Panc1 (cell line): ENCODE data around the gene CARD10. TPM values are rescaled to one million over a fixed set of nuclear protein-coding genes. Genes with fewer than 3 reads are reported as not detected.

Experiments
- ATAC-seq: fragments of 200-7000 bp; cut with Tn5 transposase; 2 replicates; pipeline ENCODE4 v1.9.1; 2020; ENCODE audit warnings: mild to moderate bottlenecking, moderate library complexity
- BruUV-seq: library from RNA; stranded (reverse); fragments of 400-500 nt; replicated peaks from 2 replicates; lab custom pipeline; 2021; lab: Mats Ljungman, UMichigan
- CTCF ChIA-PET: fragments of 300-600 bp; sonication (Branson Sonifier 250); formaldehyde crosslinking; loops from one replicate; lab custom pipeline; 2022; ENCODE audit warnings: antibody characterized with exemption; lab: Charles Lee
- POLR2A ChIA-PET: fragments of 300-600 bp; sonication (Branson Sonifier 250); formaldehyde crosslinking; loops from one replicate; lab custom pipeline; 2022; ENCODE audit warnings: antibody characterized with exemption; lab: Charles Lee
- DNase-seq: peaks from one replicate; pipeline ENCODE4 v3.0.0-alpha.2; 2010; ENCODE audit warnings: low read depth, low spot score
- H3K27ac ChIP-seq: 2 replicates; pipeline ENCODE4 v1.5.1; 2011; ENCODE audit warnings: mild to moderate bottlenecking, low read length, inconsistent platforms
- H3K27me3 ChIP-seq: fragments of 200-500 bp; sonication (Bioruptor generic); 2 replicates; pipeline ENCODE4 v1.6.0; 2014; ENCODE audit warnings: low read length, inconsistent platforms; ENCODE audit not compliant: control insufficient read depth, insufficient read depth
- H3K36me3 ChIP-seq: fragments of 200-500 bp; sonication (Bioruptor generic); 2 replicates; pipeline ENCODE4 v1.5.1; 2014; ENCODE audit warnings: inconsistent platforms, mild to moderate bottlenecking, low read length, moderate library complexity; ENCODE audit not compliant: control insufficient read depth, insufficient read depth
- H3K4me1 ChIP-seq: 2 replicates; pipeline ENCODE4 v1.5.1; 2011; ENCODE audit warnings: inconsistent platforms, mild to moderate bottlenecking, low read length, moderate library complexity; ENCODE audit not compliant: control insufficient read depth, insufficient read depth
- H3K4me3 ChIP-seq, 2 experiments: 2 replicates each; pipeline ENCODE4 v1.5.1; 2011 to 2012; ENCODE audit warnings: low read depth in 2 of 2, low read length in 2 of 2, mild to moderate bottlenecking in 2 of 2, inconsistent platforms in 1 of 2, moderate library complexity in 1 of 2
- H3K9me3 ChIP-seq: fragments of 200-500 bp; sonication (Bioruptor generic); 2 replicates; pipeline ENCODE4 v1.5.1; 2014; ENCODE audit warnings: low read depth, mild to moderate bottlenecking, inconsistent platforms, low read length, moderate library complexity; ENCODE audit not compliant: control insufficient read depth, insufficient read depth
- POLR2AphosphoS5 ChIP-seq: IDR thresholded peaks from 2 replicates; pipeline ENCODE4 v1.6.1; 2012; ENCODE audit warnings: mild to moderate bottlenecking, low read depth, low read length, moderate library complexity
- SIN3A ChIP-seq: IDR thresholded peaks from 2 replicates; pipeline ENCODE4 v1.6.1; 2012; ENCODE audit warnings: low read depth, mild to moderate bottlenecking, low read length, moderate library complexity, borderline replicate concordance; ENCODE audit not compliant: insufficient read depth
- TCF7L2 ChIP-seq: IDR thresholded peaks from 2 replicates; pipeline ENCODE4 v1.6.1; 2011; ENCODE audit warnings: mild to moderate bottlenecking, low read depth, low read length, inconsistent platforms
- in situ Hi-C: cut with HindIII; loops from 2 replicates; pipeline ENCODE4 v1.10.0; 2016; ENCODE audit warnings: low sequenced_read_pairs, low pct_unique_long_range_greater_than_20kb
- intact Hi-C: fragments of 100-400 bp; cut with micrococcal nuclease; formaldehyde crosslinking; loops from one replicate; pipeline ENCODE4 v1.10.0; 2022; ENCODE audit not compliant: unreplicated experiment
- total RNA-seq: library from RNA; stranded (reverse); gene quantifications from one replicate; pipeline ENCODE4 v1.2.1, GENCODE V29; 2021; ENCODE audit not compliant: unreplicated experiment
- TF ChIP-seq, protein P1 (sequence below), 2 experiments: IDR thresholded peaks; 2 replicates each; pipeline ENCODE4 v1.6.1; 2011 to 2012; ENCODE audit warnings: low read depth in 2 of 2, control low read depth in 1 of 2, low read length in 1 of 2, mild to moderate bottlenecking in 1 of 2, moderate library complexity in 1 of 2; ENCODE audit not compliant: insufficient read depth in 1 of 2
- TF ChIP-seq, protein P2 (sequence below): fragments of 450-650 bp; IDR thresholded peaks from 2 replicates; pipeline ENCODE4 v1.5.1; 2017; ENCODE audit warnings: mild to moderate bottlenecking

The CARD10 gene
- total RNA-seq, 1 experiment from 2014 or later = 43.1 TPM

GRCh38 chr22:37488337-37489135, 30.7 kb downstream of the CARD10 start:
- no peak overlapping the region for H3K27ac ChIP-seq
- no peaks in the 10 kb centered on the region for H3K27me3 ChIP-seq
- ATAC-seq = no peak
- intact Hi-C loops = no loop called here
- TF ChIP-seq TCF7L2 (no peak), POLR2AphosphoS5 (no peak), SIN3A (no peak)
- TF ChIP-seq, protein P1, sequence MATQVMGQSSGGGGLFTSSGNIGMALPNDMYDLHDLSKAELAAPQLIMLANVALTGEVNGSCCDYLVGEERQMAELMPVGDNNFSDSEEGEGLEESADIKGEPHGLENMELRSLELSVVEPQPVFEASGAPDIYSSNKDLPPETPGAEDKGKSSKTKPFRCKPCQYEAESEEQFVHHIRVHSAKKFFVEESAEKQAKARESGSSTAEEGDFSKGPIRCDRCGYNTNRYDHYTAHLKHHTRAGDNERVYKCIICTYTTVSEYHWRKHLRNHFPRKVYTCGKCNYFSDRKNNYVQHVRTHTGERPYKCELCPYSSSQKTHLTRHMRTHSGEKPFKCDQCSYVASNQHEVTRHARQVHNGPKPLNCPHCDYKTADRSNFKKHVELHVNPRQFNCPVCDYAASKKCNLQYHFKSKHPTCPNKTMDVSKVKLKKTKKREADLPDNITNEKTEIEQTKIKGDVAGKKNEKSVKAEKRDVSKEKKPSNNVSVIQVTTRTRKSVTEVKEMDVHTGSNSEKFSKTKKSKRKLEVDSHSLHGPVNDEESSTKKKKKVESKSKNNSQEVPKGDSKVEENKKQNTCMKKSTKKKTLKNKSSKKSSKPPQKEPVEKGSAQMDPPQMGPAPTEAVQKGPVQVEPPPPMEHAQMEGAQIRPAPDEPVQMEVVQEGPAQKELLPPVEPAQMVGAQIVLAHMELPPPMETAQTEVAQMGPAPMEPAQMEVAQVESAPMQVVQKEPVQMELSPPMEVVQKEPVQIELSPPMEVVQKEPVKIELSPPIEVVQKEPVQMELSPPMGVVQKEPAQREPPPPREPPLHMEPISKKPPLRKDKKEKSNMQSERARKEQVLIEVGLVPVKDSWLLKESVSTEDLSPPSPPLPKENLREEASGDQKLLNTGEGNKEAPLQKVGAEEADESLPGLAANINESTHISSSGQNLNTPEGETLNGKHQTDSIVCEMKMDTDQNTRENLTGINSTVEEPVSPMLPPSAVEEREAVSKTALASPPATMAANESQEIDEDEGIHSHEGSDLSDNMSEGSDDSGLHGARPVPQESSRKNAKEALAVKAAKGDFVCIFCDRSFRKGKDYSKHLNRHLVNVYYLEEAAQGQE (IDR thresholded peaks at IDR 0.05; ENCODE audit: insufficient read depth in 1 of 2, low read depth in 2 of 2, low read length in 1 of 2) = no peak
- TF ChIP-seq, protein P2, sequence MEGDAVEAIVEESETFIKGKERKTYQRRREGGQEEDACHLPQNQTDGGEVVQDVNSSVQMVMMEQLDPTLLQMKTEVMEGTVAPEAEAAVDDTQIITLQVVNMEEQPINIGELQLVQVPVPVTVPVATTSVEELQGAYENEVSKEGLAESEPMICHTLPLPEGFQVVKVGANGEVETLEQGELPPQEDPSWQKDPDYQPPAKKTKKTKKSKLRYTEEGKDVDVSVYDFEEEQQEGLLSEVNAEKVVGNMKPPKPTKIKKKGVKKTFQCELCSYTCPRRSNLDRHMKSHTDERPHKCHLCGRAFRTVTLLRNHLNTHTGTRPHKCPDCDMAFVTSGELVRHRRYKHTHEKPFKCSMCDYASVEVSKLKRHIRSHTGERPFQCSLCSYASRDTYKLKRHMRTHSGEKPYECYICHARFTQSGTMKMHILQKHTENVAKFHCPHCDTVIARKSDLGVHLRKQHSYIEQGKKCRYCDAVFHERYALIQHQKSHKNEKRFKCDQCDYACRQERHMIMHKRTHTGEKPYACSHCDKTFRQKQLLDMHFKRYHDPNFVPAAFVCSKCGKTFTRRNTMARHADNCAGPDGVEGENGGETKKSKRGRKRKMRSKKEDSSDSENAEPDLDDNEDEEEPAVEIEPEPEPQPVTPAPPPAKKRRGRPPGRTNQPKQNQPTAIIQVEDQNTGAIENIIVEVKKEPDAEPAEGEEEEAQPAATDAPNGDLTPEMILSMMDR = no peak
- H3K4me1 ChIP-seq = peaks cover 20% of the 10 kb centered on the region
- in situ Hi-C loops = no loop called here
- DNase-seq = no peak
- no peaks in the 10 kb centered on the region for H3K36me3 ChIP-seq
- H3K4me3 ChIP-seq = no peak overlapping the region
- no peaks in the 10 kb centered on the region for H3K9me3 ChIP-seq
- ChIA-PET CTCF (no interaction called here), POLR2A (no interaction called here)
- BruUV-seq = no TSS peak

DNA sequence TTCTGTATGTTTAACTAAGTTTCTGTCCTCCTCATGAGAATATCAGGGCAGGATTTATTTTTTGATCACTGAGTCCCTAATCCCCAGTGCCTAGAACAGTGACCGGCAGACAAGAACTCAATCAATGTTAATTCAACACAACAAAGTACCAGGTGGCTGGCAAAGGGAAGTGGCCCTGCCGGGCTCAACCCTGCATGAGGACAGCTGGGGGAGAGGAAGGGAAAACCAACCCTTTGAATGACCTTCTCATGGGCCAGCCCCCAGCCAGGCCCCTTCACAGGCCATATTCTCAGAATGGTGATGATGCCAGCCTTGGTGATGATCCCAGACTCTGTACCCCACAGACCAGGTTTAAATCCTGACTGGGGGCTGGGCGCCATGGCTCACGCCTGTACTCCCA, 31.6 kb downstream of the CARD10 start:
- H3K36me3 ChIP-seq = no peaks in the 10 kb centered on the region
- no peak for TF ChIP-seq SIN3A
- TF ChIP-seq, protein P2 = no peak
- TF ChIP-seq, protein P1 (IDR thresholded peaks at IDR 0.05; ENCODE audit: insufficient read depth in 1 of 2, low read depth in 2 of 2, low read length in 1 of 2) = no peak
- no peak for TF ChIP-seq POLR2AphosphoS5
- no peak for TF ChIP-seq TCF7L2
- no TSS peak for BruUV-seq
- intact Hi-C loops (no loop called here), in situ Hi-C loops (no loop called here)
- H3K4me3 ChIP-seq = no peak overlapping the region
- peaks cover 12% of the 10 kb centered on the region for H3K4me1 ChIP-seq
- no peak for DNase-seq
- no peaks in the 10 kb centered on the region for H3K27me3 ChIP-seq
- ChIA-PET CTCF (no interaction called here), POLR2A (no interaction called here)
- ATAC-seq = no peak
- H3K27ac ChIP-seq = peak overlapping the region; percentile 39; the same call in 1 of the 2 replicates
- H3K9me3 ChIP-seq = no peaks in the 10 kb centered on the region
